ENCODE data around the gene DPYD. TPM values are rescaled to one million over a fixed set of nuclear protein-coding genes. Genes with fewer than 3 reads are reported as not detected.

The DPYD gene
- total RNA-seq, 1 donor from 2014 or later, result 8.8 TPM

- Mint-ChIP-seq H3K27ac (ENCODE audit: unreplicated experiment) (no peak overlapping the region), H3K4me3 (ENCODE audit: unreplicated experiment) (no peak overlapping the region), H3K9me3 (ENCODE audit: unreplicated experiment) (no peaks in the 10 kb centered on the region), H3K27me3 (ENCODE audit: low read depth, unreplicated experiment) (no peaks in the 10 kb centered on the region), H3K4me1 (ENCODE audit: low read depth, unreplicated experiment) (peaks cover 6% of the 10 kb centered on the region), H3K36me3 (ENCODE audit: low read depth, unreplicated experiment) (peaks cover 4% of the 10 kb centered on the region)
- no peak overlapping the region for H3K4me2 ChIP-seq (ENCODE audit: low read length)
- DNase-seq (ENCODE audit: low read depth) (no peak), FAIRE-seq (no peak)
- no peaks in the 10 kb centered on the region for H3K79me2 ChIP-seq (ENCODE audit: insufficient read depth, low read length)
- no peak overlapping the region for H3K9ac ChIP-seq (ENCODE audit: low read length)
- H3K4me1 ChIP-seq (ENCODE audit: insufficient read depth, low read length), result no peaks in the 10 kb centered on the region
- TF ChIP-seq CTCF (IDR thresholded peaks at IDR 0.05; ENCODE audit: insufficient read depth, low read depth, low read length) (no peak), EZH2 (IDR thresholded peaks at IDR 0.05; ENCODE audit: insufficient read depth, low read length) (no peak)
- H3K27me3 ChIP-seq (ENCODE audit: insufficient read depth, low read length), result no peaks in the 10 kb centered on the region
- no peaks in the 10 kb centered on the region for H3K36me3 ChIP-seq (ENCODE audit: insufficient read depth, low read length)
- no peak overlapping the region for H2AFZ ChIP-seq (ENCODE audit: low read depth, low read length)
- H3K9me3 ChIP-seq (ENCODE audit: insufficient read depth, low read depth, low read length), result no peaks in the 10 kb centered on the region
- H3K27ac ChIP-seq (ENCODE audit: low read depth, low read length), result no peak overlapping the region
- no peak overlapping the region for H3K4me3 ChIP-seq (ENCODE audit: insufficient read depth, low read depth, low read length)
- H4K20me1 ChIP-seq (ENCODE audit: insufficient read depth, low read length), result no peaks in the 10 kb centered on the region
These were observed 108.8 kb downstream of the DPYD start for GRCh38 chr1:97812076-97812475.

- peaks cover 4% of the 10 kb centered on the region for H3K4me1 Mint-ChIP-seq (ENCODE audit: low read depth, unreplicated experiment)
- no peaks in the 10 kb centered on the region for H3K9me3 Mint-ChIP-seq (ENCODE audit: unreplicated experiment)
- Histone ChIP-seq H2AFZ (ENCODE audit: low read depth, low read length) (no peak overlapping the region), H3K4me3 (ENCODE audit: insufficient read depth, low read depth, low read length) (no peak overlapping the region), H3K27ac (ENCODE audit: low read depth, low read length) (no peak overlapping the region), H3K4me2 (ENCODE audit: low read length) (no peak overlapping the region), H4K20me1 (ENCODE audit: insufficient read depth, low read length) (no peaks in the 10 kb centered on the region), H3K9me3 (ENCODE audit: insufficient read depth, low read depth, low read length) (no peaks in the 10 kb centered on the region), H3K4me1 (ENCODE audit: insufficient read depth, low read length) (no peaks in the 10 kb centered on the region), H3K9ac (ENCODE audit: low read length) (no peak overlapping the region), H3K36me3 (ENCODE audit: insufficient read depth, low read length) (no peaks in the 10 kb centered on the region), H3K27me3 (ENCODE audit: insufficient read depth, low read length) (no peaks in the 10 kb centered on the region), H3K79me2 (ENCODE audit: insufficient read depth, low read length) (no peaks in the 10 kb centered on the region)
- no peak overlapping the region for H3K27ac Mint-ChIP-seq (ENCODE audit: unreplicated experiment)
- no peaks in the 10 kb centered on the region for H3K27me3 Mint-ChIP-seq (ENCODE audit: low read depth, unreplicated experiment)
- H3K4me3 Mint-ChIP-seq (ENCODE audit: unreplicated experiment), result no peak overlapping the region
- TF ChIP-seq EZH2 (IDR thresholded peaks at IDR 0.05; ENCODE audit: insufficient read depth, low read length) (no peak), CTCF (IDR thresholded peaks at IDR 0.05; ENCODE audit: insufficient read depth, low read depth, low read length) (no peak)
- H3K36me3 Mint-ChIP-seq (ENCODE audit: low read depth, unreplicated experiment), result peaks cover 4% of the 10 kb centered on the region
- DNase-seq (ENCODE audit: low read depth) (no peak), FAIRE-seq (peak; percentile 56)
These were observed 113.8 kb downstream of the DPYD start for GRCh38 chr1:97806996-97807520.

GRCh38 chr1:97806326-97806725 lies 114.5 kb downstream of the DPYD start:
- Histone ChIP-seq H3K36me3 (ENCODE audit: insufficient read depth, low read length) (no peaks in the 10 kb centered on the region), H3K9me3 (ENCODE audit: insufficient read depth, low read depth, low read length) (no peaks in the 10 kb centered on the region), H3K79me2 (ENCODE audit: insufficient read depth, low read length) (no peaks in the 10 kb centered on the region), H4K20me1 (ENCODE audit: insufficient read depth, low read length) (no peaks in the 10 kb centered on the region), H2AFZ (ENCODE audit: low read depth, low read length) (no peak overlapping the region), H3K9ac (ENCODE audit: low read length) (no peak overlapping the region), H3K4me3 (ENCODE audit: insufficient read depth, low read depth, low read length) (no peak overlapping the region), H3K4me2 (ENCODE audit: low read length) (no peak overlapping the region), H3K27ac (ENCODE audit: low read depth, low read length) (no peak overlapping the region), H3K27me3 (ENCODE audit: insufficient read depth, low read length) (no peaks in the 10 kb centered on the region), H3K4me1 (ENCODE audit: insufficient read depth, low read length) (no peaks in the 10 kb centered on the region)
- no peak overlapping the region for H3K4me3 Mint-ChIP-seq (ENCODE audit: unreplicated experiment)
- DNase-seq (ENCODE audit: low read depth) (no peak), FAIRE-seq (peak; percentile 26)
- H3K4me1 Mint-ChIP-seq (ENCODE audit: low read depth, unreplicated experiment), result peaks cover 4% of the 10 kb centered on the region
- H3K27ac Mint-ChIP-seq (ENCODE audit: unreplicated experiment), result no peak overlapping the region
- H3K9me3 Mint-ChIP-seq (ENCODE audit: unreplicated experiment), result no peaks in the 10 kb centered on the region
- TF ChIP-seq CTCF (IDR thresholded peaks at IDR 0.05; ENCODE audit: insufficient read depth, low read depth, low read length) (no peak), EZH2 (IDR thresholded peaks at IDR 0.05; ENCODE audit: insufficient read depth, low read length) (no peak)
- H3K27me3 Mint-ChIP-seq (ENCODE audit: low read depth, unreplicated experiment), result no peaks in the 10 kb centered on the region
- peaks cover 4% of the 10 kb centered on the region for H3K36me3 Mint-ChIP-seq (ENCODE audit: low read depth, unreplicated experiment)

Measured in astrocyte (in vitro differentiated cells and primary cell).